Effector CD8-positive, alpha-beta T cell (primary cell): ENCODE data around the gene DLGAP1.

Source experiments
- DNase-seq: peaks from one replicate; lab custom pipeline; 2025; lab: John Stamatoyannopoulos, UW

DLGAP1 gene

DNA sequence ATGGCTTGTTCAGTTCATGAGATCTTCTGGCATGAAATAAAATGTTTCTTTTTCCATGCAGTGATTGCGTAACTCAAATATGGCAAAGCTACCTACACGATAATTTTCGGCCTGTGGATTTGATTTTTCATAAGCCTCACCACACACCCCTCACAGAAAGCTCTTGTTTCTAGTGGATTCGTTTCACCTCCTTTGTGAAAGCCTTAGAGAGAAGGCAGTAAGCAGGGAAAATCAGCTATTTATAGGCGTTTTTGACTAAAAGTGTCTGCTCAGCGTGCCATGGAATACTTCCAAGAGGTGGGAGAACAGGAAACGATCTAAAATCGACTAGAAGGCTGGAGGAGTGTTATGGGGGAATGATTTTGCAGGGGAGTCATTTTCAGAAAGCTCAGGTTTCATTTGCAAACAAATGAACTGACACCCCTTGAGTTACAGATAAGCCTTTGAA is 587.2 kb downstream of the DLGAP1 start:
- DNase-seq, result no peak

GRCh38 chr18:3867236-3867635 is 587.9 kb downstream of the DLGAP1 start:
- no peak for DNase-seq

- DNase-seq, result no peak
These were observed 590.3 kb downstream of the DLGAP1 start for GRCh38 chr18:3864669-3865298.

DNA sequence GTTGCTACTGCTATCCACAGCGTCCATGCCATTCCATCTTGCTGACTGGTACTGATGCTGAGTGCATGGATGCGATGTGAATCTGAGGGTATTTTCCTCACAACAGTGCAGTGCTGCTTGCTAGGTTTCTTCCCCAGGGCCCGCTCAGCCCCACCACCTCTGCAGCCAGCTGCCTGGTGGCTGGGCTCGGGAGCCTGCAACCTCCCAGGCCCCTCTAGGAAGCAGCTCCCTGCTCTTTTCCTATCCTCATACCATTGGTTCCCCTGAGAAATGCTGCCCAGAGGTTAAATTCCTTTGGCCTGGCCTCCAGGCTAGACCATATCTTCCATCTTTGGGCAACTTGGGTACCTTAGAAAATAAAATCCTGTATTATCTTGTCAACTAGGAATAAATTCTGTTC is 591.5 kb downstream of the DLGAP1 start:
- DNase-seq, result no peak

DNA sequence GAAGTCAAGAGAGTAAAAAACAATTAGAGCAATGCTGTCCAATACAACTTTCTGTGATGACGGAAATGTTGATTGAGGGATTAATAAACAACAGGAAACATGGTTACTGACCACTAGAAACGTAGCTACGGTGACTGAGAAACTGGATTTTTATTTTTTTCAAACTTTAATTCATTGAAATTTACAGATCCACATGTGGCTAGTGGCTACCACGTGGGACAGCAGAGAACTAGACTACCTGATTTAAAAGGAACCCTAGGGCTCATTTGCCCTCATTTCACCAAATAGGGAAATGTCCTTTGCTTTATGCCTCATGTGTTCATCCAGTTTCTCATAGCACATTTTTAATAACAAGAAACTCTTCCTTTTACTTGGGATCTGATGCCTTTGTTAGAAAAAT is 592.1 kb downstream of the DLGAP1 start:
- no peak for DNase-seq

DNA sequence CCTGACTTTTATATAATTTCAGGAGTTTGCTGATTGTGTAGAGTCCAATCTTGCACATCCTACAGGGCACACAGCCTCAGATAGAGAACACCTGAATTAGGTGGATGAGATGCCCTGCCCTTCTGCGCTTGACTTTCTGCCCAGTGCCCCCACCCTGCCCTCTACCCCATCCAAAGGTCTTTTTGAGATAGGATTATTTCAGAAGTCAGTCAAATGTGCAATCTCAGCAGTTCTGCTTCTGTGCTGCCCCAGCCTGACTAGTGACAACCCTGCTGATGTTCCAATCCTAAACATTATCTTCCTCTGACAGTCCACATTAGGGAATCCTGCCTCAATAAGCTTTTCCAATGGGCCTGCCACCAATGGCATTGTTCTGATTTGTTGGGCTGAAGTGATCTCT is 593.6 kb downstream of the DLGAP1 start:
- no peak for DNase-seq

GRCh38 chr18:3857544-3857943 is 597.6 kb downstream of the DLGAP1 start:
- no peak for DNase-seq

DNA sequence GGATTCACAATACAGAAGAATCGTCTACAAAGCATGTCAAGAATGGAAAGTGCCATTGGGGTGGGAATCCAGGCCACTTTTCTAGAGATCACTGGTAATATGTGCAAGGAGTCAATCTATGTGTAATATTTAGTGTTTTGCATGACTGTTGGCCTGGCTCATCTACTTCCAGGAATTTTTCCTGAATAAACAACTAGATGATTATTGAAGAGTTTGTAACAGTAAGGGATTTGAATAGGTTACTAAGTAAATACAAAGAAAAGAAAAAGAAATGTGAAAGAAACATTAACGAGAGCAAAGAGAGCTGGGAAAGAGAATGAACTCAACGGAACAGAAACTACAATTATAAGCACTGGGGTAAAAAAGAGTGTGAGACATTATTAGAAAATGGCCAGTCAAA is 599.1 kb downstream of the DLGAP1 start:
- no peak for DNase-seq

DNA sequence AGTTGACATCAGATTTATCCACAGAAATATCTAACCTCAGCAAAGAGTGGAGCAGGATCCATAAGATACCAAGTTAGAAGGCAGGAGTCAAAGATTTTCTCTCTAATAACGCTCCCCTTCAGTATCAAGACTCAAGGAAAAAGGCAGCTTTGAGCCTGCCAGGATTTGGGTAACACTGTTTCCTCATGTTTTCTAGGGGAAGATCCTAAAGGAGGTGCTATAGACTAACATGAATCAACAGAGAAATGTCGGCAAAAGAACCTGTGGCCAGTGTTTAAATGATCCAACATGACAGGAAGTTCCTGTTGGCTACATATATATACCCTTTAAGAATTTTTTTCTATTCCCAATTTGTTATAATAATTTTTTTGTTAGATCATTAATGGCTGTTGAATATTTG is 602.8 kb downstream of the DLGAP1 start:
- no peak for DNase-seq

- DNase-seq, result no peak
These were observed 603.9 kb downstream of the DLGAP1 start for GRCh38 chr18:3851159-3851558.

- DNase-seq, result no peak
These were observed 606.8 kb downstream of the DLGAP1 start for GRCh38 chr18:3848316-3848715.

- DNase-seq, result no peak
These were observed 609.9 kb downstream of the DLGAP1 start for GRCh38 chr18:3845161-3845560.

- no peak for DNase-seq
These were observed 612.3 kb downstream of the DLGAP1 start for GRCh38 chr18:3842844-3843243.

- no peak for DNase-seq
These were observed 614.3 kb downstream of the DLGAP1 start for GRCh38 chr18:3840766-3841165.

GRCh38 chr18:3839581-3839981 is 615.5 kb downstream of the DLGAP1 start:
- no peak for DNase-seq

- DNase-seq, result no peak
These were observed 618.4 kb downstream of the DLGAP1 start for GRCh38 chr18:3836483-3837335.

GRCh38 chr18:3832025-3832638 is 623.0 kb downstream of the DLGAP1 start:
- no peak for DNase-seq

DNA sequence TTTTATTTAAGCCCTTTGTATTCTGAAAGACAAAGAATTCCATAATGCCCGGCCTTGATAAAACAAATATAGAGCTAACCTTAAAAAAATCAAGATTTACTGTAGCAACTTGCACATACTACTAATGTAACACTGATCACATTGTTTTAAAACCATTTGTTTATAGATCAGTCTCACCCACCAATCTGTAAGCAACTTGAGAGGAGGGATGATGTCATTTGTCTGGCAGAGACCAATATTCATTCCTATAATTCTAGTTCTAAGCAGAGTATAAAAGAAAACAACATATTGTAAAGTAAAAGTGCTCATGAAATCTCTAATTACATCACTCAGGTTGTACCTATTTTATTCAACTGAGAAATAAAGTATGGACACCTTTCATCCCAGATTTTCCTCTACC is 624.5 kb downstream of the DLGAP1 start:
- DNase-seq, result no peak

- no peak for DNase-seq
These were observed 627.8 kb downstream of the DLGAP1 start for GRCh38 chr18:3827236-3827845.

GRCh38 chr18:3826021-3826420 is 629.1 kb downstream of the DLGAP1 start:
- DNase-seq, result no peak

GRCh38 chr18:3824101-3824500 is 631.0 kb downstream of the DLGAP1 start:
- DNase-seq, result no peak

DNA sequence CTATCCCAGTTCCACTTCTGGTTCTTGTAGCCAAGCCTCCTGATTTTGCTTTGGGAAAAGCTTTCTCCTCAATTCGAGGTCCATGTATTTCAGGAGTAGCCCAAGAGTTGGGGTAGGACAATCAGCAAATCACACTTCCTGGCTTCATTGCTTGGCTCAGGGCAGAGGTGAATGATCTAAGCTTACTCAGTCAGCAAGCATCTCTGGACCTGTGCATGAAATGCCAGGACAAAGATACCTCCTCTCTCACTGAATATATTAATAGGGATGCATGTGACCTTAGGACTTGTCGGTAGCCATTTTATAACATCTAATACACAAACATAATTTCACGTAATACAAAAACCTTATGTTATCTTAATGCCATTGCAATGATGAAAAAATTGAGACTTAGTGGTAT is 632.0 kb downstream of the DLGAP1 start:
- DNase-seq, result no peak

- no peak for DNase-seq
These were observed 633.6 kb downstream of the DLGAP1 start for GRCh38 chr18:3821524-3821923.
